PC-9 (cell line): ENCODE measurements around the gene FOXC1.

Source experiments
- EZH2 ChIP-seq: fragments of 200-600 bp; sonication (generic); IDR thresholded peaks from 2 replicates; pipeline ENCODE4 v1.8.0; 2017; ENCODE audit warnings: antibody characterized with exemption, low read depth
- TF ChIP-seq, protein P1 (sequence below): fragments of 200-600 bp; sonication (generic); conservative IDR thresholded peaks from 2 replicates; pipeline ENCODE4 v1.6.1; 2017; ENCODE audit warnings: mixed run types, antibody characterized with exemption, mild to moderate bottlenecking, moderate library complexity

GRCh38 chr6:1581120-1581991, 28.4 kb upstream of the FOXC1 start:
- no peak for TF ChIP-seq EZH2
- TF ChIP-seq, protein P1, sequence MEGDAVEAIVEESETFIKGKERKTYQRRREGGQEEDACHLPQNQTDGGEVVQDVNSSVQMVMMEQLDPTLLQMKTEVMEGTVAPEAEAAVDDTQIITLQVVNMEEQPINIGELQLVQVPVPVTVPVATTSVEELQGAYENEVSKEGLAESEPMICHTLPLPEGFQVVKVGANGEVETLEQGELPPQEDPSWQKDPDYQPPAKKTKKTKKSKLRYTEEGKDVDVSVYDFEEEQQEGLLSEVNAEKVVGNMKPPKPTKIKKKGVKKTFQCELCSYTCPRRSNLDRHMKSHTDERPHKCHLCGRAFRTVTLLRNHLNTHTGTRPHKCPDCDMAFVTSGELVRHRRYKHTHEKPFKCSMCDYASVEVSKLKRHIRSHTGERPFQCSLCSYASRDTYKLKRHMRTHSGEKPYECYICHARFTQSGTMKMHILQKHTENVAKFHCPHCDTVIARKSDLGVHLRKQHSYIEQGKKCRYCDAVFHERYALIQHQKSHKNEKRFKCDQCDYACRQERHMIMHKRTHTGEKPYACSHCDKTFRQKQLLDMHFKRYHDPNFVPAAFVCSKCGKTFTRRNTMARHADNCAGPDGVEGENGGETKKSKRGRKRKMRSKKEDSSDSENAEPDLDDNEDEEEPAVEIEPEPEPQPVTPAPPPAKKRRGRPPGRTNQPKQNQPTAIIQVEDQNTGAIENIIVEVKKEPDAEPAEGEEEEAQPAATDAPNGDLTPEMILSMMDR, result no peak
